ELF-1 (cell line): ENCODE data around the gene NTM.

Experiments
- DNase-seq: peaks from one replicate; pipeline ENCODE4 v3.0.0-alpha.2; 2016; ENCODE audit warnings: low read depth, low spot score

NTM gene

GRCh38 chr11:132005887-132006286 lies 635.5 kb downstream of the NTM start:
- no peak for DNase-seq

GRCh38 chr11:132006884-132007580 lies 636.6 kb downstream of the NTM start:
- DNase-seq, result no peak

- no peak for DNase-seq
These were observed 637.8 kb downstream of the NTM start for GRCh38 chr11:132008226-132008625.

GRCh38 chr11:132008872-132009271 lies 638.5 kb downstream of the NTM start:
- peak; percentile 34 for DNase-seq

GRCh38 chr11:132020001-132020400 lies 649.6 kb downstream of the NTM start:
- no peak for DNase-seq

- no peak for DNase-seq
These were observed 651.9 kb downstream of the NTM start for GRCh38 chr11:132022285-132022684.

- DNase-seq, result no peak
These were observed 652.5 kb downstream of the NTM start for GRCh38 chr11:132022733-132023478.

- DNase-seq, result no peak
These were observed 654.3 kb downstream of the NTM start for GRCh38 chr11:132024587-132025295.

GRCh38 chr11:132026746-132027145 lies 656.3 kb downstream of the NTM start:
- no peak for DNase-seq

GRCh38 chr11:132028380-132029240 lies 658.2 kb downstream of the NTM start:
- peak; percentile 37 for DNase-seq

- DNase-seq, result no peak
These were observed 660.5 kb downstream of the NTM start for GRCh38 chr11:132030896-132031295.

- no peak for DNase-seq
These were observed 662.1 kb downstream of the NTM start for GRCh38 chr11:132032555-132032954.

- DNase-seq, result no peak
These were observed 662.6 kb downstream of the NTM start for GRCh38 chr11:132033051-132033450.

- DNase-seq, result no peak
These were observed 664.8 kb downstream of the NTM start for GRCh38 chr11:132035228-132035627.

GRCh38 chr11:132035766-132036165 lies 665.4 kb downstream of the NTM start:
- no peak for DNase-seq

GRCh38 chr11:132036220-132036619 lies 665.8 kb downstream of the NTM start:
- no peak for DNase-seq

GRCh38 chr11:132036746-132037466 lies 666.5 kb downstream of the NTM start:
- DNase-seq, result no peak

- no peak for DNase-seq
These were observed 667.0 kb downstream of the NTM start for GRCh38 chr11:132037467-132037862.

- DNase-seq, result no peak
These were observed 667.5 kb downstream of the NTM start for GRCh38 chr11:132037956-132038355.

GRCh38 chr11:132039521-132039920 lies 669.1 kb downstream of the NTM start:
- DNase-seq, result no peak

GRCh38 chr11:132042296-132042695 lies 671.9 kb downstream of the NTM start:
- DNase-seq, result no peak
